OCI-LY3 (cell line): ENCODE measurements around the gene UBR1.

ENCODE experiments used
- H2AFZ ChIP-seq: fragments of 200-600, 300-600 bp; shearing (Covaris generic); 2 replicates; pipeline ENCODE4 v1.6.0; 2014; ENCODE audit warnings: antibody characterized with exemption, low read depth, low read length
- H3K27ac ChIP-seq: fragments of 200-600, 300-600 bp; sonication (generic); 2 replicates; pipeline ENCODE4 v1.5.1; 2014; ENCODE audit warnings: mild to moderate bottlenecking, low read length, moderate library complexity, mixed read lengths
- H3K27me3 ChIP-seq: fragments of 200-600, 300-600 bp; sonication (generic); 2 replicates; pipeline ENCODE4 v1.6.1; 2014; ENCODE audit warnings: low read depth, low read length, mixed read lengths
- H3K36me3 ChIP-seq: fragments of 200-600, 300-600 bp; sonication (generic); replicated peaks from 2 replicates; pipeline ENCODE3; 2014; ENCODE audit warnings: low read depth, low read length, mixed read lengths
- H3K4me1 ChIP-seq: fragments of 300-600, 200-600 bp; sonication (generic); 2 replicates; pipeline ENCODE4 v1.6.1; 2014; ENCODE audit warnings: low read length, mixed read lengths
- H3K4me2 ChIP-seq: fragments of 200-600, 300-600 bp; sonication (generic); 2 replicates; pipeline ENCODE4 v1.6.1; 2014; ENCODE audit warnings: low read length, mixed read lengths
- H3K4me3 ChIP-seq: fragments of 300-600, 200-600 bp; sonication (generic); 2 replicates; pipeline ENCODE4 v1.5.1; 2014; ENCODE audit warnings: antibody characterized with exemption, mild to moderate bottlenecking, low read length, moderate library complexity
- H3K79me2 ChIP-seq: fragments of 300-600, 200-600 bp; shearing (Covaris generic); 2 replicates; pipeline ENCODE4 v1.6.1; 2014; ENCODE audit warnings: mild to moderate bottlenecking, low read length, mixed read lengths
- H3K9ac ChIP-seq: fragments of 300-600, 200-600 bp; shearing (Covaris generic); 2 replicates; pipeline ENCODE4 v1.6.0; 2014; ENCODE audit warnings: mild to moderate bottlenecking, low read length, moderate library complexity
- H3K9me3 ChIP-seq: fragments of 200-600, 300-600 bp; shearing (Covaris generic); 2 replicates; pipeline ENCODE4 v1.6.1; 2014; ENCODE audit warnings: low read length, mixed read lengths; ENCODE audit not compliant: insufficient read depth
- H4K20me1 ChIP-seq: fragments of 200-600, 300-600 bp; sonication (generic); 2 replicates; pipeline ENCODE4 v1.6.1; 2016; ENCODE audit warnings: low read length, mixed read lengths; ENCODE audit not compliant: insufficient read depth
- CTCF ChIP-seq: fragments of 200-600, 300-600 bp; sonication (generic); IDR thresholded peaks from 2 replicates; pipeline ENCODE4 v1.5.1; 2014; ENCODE audit warnings: antibody characterized with exemption, low read length, low read depth
- EZH2phosphoT487 ChIP-seq: fragments of 200-600 bp; shearing (Covaris generic); IDR thresholded peaks from 2 replicates; pipeline ENCODE4 v1.6.1; 2018; ENCODE audit warnings: antibody characterized with exemption, mixed run types, low read depth

Gene UBR1

GRCh38 chr15:42915654-42916315, 190.1 kb downstream of the UBR1 start:
- Histone ChIP-seq H3K27me3 (no peaks in the 10 kb centered on the region), H3K27ac (no peak overlapping the region), H4K20me1 (peaks cover 3% of the 10 kb centered on the region; the same call in 1 of the 2 replicates), H3K9ac (no peak overlapping the region), H3K79me2 (peaks cover 22% of the 10 kb centered on the region), H3K4me3 (no peak overlapping the region), H3K9me3 (no peaks in the 10 kb centered on the region), H2AFZ (no peak overlapping the region), H3K36me3 (no peaks in the 10 kb centered on the region), H3K4me1 (peaks cover 21% of the 10 kb centered on the region), H3K4me2 (no peak overlapping the region)
- TF ChIP-seq CTCF, result no peak
- TF ChIP-seq EZH2phosphoT487, result no peak

GRCh38 chr15:42914728-42915497, 190.9 kb downstream of the UBR1 start:
- H3K27ac ChIP-seq, result no peak overlapping the region
- no peak overlapping the region for H3K9ac ChIP-seq
- peaks cover 3% of the 10 kb centered on the region for H4K20me1 ChIP-seq
- no peak overlapping the region for H2AFZ ChIP-seq
- H3K79me2 ChIP-seq, result peaks cover 20% of the 10 kb centered on the region
- H3K9me3 ChIP-seq, result no peaks in the 10 kb centered on the region
- H3K4me3 ChIP-seq, result no peak overlapping the region
- H3K27me3 ChIP-seq, result no peaks in the 10 kb centered on the region
- no peak for TF ChIP-seq EZH2phosphoT487
- no peak for TF ChIP-seq CTCF
- no peaks in the 10 kb centered on the region for H3K36me3 ChIP-seq
- H3K4me1 ChIP-seq, result peaks cover 21% of the 10 kb centered on the region
- no peak overlapping the region for H3K4me2 ChIP-seq

- Histone ChIP-seq H3K4me3 (no peak overlapping the region), H4K20me1 (peaks cover 3% of the 10 kb centered on the region), H3K27me3 (no peaks in the 10 kb centered on the region), H3K9me3 (no peaks in the 10 kb centered on the region), H3K36me3 (no peaks in the 10 kb centered on the region), H3K4me1 (peaks cover 4% of the 10 kb centered on the region; the same call in 1 of the 2 replicates), H3K79me2 (0 out of 2 replicates have a peak, but pooled peaks cover 3% of the 10 kb centered on the region), H3K9ac (no peak overlapping the region), H3K4me2 (no peak overlapping the region), H2AFZ (no peak overlapping the region), H3K27ac (no peak overlapping the region)
- TF ChIP-seq EZH2phosphoT487 (no peak), CTCF (no peak)
These were observed 194.7 kb downstream of the UBR1 start for GRCh38 chr15:42911058-42911592.

- H3K79me2 ChIP-seq, result 0 out of 2 replicates have a peak, but pooled peaks cover 3% of the 10 kb centered on the region
These were observed 197.3 kb downstream of the UBR1 start for GRCh38 chr15:42908538-42908937.

More at GRCh38 chr15:42908538-42908937, 197.3 kb downstream of the UBR1 start:
- no peak overlapping the region for H3K4me3 ChIP-seq
- H3K36me3 ChIP-seq, result no peaks in the 10 kb centered on the region
- no peaks in the 10 kb centered on the region; the same call in 1 of the 2 replicates for H3K4me1 ChIP-seq
- no peak overlapping the region for H2AFZ ChIP-seq
- no peak for TF ChIP-seq EZH2phosphoT487
- TF ChIP-seq CTCF, result no peak
- no peak overlapping the region for H3K4me2 ChIP-seq
- no peaks in the 10 kb centered on the region for H3K9me3 ChIP-seq
- no peak overlapping the region for H3K27ac ChIP-seq
- H3K27me3 ChIP-seq, result no peaks in the 10 kb centered on the region
- H4K20me1 ChIP-seq, result peaks cover 3% of the 10 kb centered on the region
- H3K9ac ChIP-seq, result no peak overlapping the region
